ENCODE data around the gene TRABD2B. TPM values are rescaled to one million over a fixed set of nuclear protein-coding genes. Genes with fewer than 3 reads are reported as not detected.

The TRABD2B gene
- total and polyA plus RNA-seq, 8 donors: 1.6 to 3.8 (median 3.0) TPM

DNA sequence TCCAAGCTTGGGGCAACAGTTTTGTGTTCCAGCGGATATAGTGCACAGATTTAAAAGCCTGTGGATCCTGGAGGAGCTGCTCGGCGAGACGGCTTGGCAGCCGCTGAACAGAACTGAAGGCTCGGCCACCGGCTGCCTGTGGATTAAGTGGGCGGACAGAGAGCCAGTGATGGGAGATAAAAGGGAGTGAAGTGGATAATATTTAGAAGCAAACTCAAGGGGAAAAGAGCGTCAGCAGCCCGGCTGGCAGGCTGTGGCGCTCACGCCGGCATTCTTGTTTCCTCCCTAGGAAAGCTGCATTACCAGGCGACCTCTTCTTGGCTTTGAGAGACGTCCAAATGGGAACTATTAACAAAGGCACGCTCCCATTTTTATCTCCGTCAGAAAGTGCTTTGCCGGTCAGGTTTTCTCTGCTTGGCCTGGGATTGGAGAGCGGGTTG lies 10.4 kb downstream of the TRABD2B start:
- TF ChIP-seq, protein P1, sequence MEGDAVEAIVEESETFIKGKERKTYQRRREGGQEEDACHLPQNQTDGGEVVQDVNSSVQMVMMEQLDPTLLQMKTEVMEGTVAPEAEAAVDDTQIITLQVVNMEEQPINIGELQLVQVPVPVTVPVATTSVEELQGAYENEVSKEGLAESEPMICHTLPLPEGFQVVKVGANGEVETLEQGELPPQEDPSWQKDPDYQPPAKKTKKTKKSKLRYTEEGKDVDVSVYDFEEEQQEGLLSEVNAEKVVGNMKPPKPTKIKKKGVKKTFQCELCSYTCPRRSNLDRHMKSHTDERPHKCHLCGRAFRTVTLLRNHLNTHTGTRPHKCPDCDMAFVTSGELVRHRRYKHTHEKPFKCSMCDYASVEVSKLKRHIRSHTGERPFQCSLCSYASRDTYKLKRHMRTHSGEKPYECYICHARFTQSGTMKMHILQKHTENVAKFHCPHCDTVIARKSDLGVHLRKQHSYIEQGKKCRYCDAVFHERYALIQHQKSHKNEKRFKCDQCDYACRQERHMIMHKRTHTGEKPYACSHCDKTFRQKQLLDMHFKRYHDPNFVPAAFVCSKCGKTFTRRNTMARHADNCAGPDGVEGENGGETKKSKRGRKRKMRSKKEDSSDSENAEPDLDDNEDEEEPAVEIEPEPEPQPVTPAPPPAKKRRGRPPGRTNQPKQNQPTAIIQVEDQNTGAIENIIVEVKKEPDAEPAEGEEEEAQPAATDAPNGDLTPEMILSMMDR (IDR thresholded peaks at IDR 0.05): no peak
- Histone ChIP-seq H3K4me3 (no peak overlapping the region), H3K9me3 (no peaks in the 10 kb centered on the region), H3K27me3 (no peaks in the 10 kb centered on the region), H3K36me3 (no peaks in the 10 kb centered on the region), H3K4me1 (peaks cover 0 to 3% (median 0%) of the 10 kb centered on the region in 3 donors), H3K27ac (no peak overlapping the region)
- intact Hi-C loops (cut with DNase I): no loop called here
- ATAC-seq (peak in 1 of 4 donors; percentile 59), FAIRE-seq (no peak), DNase-seq (peak in 1 of 6 donors; percentile 21)
- 66 to 68% methylated on average over 19 of the region's 19 CpGs for WGBS, 2 donors

GRCh38 chr1:47985018-47985417 lies 12.2 kb downstream of the TRABD2B start:
- H3K4me3 ChIP-seq: no peak overlapping the region
- WGBS, 2 donors: 37 to 53% methylated on average over 4 of the region's 4 CpGs
- intact Hi-C loops (cut with DNase I): no loop called here

DNA sequence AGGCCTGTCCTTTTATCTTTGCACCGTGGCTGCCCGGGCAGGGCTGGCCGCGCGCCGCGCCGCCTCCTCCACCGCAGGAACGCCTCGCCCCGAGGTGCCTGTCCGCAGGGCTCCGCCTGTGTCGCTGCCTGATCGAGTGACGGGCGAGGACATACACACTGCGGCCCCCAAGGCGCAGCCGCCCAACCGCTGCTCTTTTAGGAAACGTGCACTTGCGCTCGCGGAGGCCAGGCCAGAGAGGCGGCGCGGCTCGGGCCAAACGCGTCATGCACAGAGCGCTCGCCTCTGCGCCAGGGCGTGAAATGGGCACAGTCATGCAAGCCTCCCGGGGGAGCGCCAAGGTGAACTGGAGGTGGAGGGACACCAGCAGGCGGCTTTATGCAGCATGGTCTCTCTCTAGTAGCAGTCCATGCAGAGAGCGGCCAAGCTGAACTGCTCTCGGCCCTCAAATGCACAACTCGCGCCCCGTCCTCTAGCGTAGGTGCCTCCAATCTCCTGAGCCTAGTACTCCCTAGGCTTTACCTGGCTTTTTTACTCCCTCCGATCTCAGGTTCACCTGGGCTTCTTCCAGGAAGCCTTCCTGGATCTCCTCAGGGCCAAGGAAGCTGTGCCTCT lies 12.9 kb downstream of the TRABD2B start:
- H3K9me3 ChIP-seq: no peaks in the 10 kb centered on the region
- ATAC-seq (peak in 1 of 4 donors; percentile 25), DNase-seq (peak in 3 of 6 donors; percentile 26 to 63 (median 54)), FAIRE-seq (no peak)
- WGBS, 2 donors: 48% methylated on average over 46 of the region's 46 CpGs
- no peaks in the 10 kb centered on the region for H3K36me3 ChIP-seq
- TF ChIP-seq, protein P1 (IDR thresholded peaks at IDR 0.05): no peak
- no peak overlapping the region for H3K4me3 ChIP-seq
- H3K27me3 ChIP-seq: no peaks in the 10 kb centered on the region
- no peak overlapping the region for H3K27ac ChIP-seq
- H3K4me1 ChIP-seq: peaks cover 0 to 3% (median 0%) of the 10 kb centered on the region in 3 donors
- intact Hi-C loops (cut with DNase I): no loop called here

More at GRCh38 chr1:47985018-47985417, 12.2 kb downstream of the TRABD2B start:
- H3K27ac ChIP-seq: no peak overlapping the region
- no peaks in the 10 kb centered on the region for H3K27me3 ChIP-seq
- no peak for DNase-seq
- no peaks in the 10 kb centered on the region for H3K36me3 ChIP-seq
- no peak for FAIRE-seq
- H3K4me1 ChIP-seq: peaks cover 0 to 3% (median 0%) of the 10 kb centered on the region in 3 donors
- no peaks in the 10 kb centered on the region for H3K9me3 ChIP-seq
- TF ChIP-seq, protein P1 (IDR thresholded peaks at IDR 0.05): no peak
- peak in 2 of 4 donors; percentile 31 to 42 for ATAC-seq

- H3K9me3 ChIP-seq: no peaks in the 10 kb centered on the region
- H3K27me3 ChIP-seq: no peaks in the 10 kb centered on the region
- ATAC-seq (no peak), FAIRE-seq (no peak), DNase-seq (no peak)
- H3K27ac ChIP-seq: no peak overlapping the region
- 64 to 68% methylated on average over 12 of the region's 12 CpGs for WGBS, 2 donors
- H3K4me3 ChIP-seq: no peak overlapping the region
- H3K36me3 ChIP-seq: no peaks in the 10 kb centered on the region
- peaks cover 0 to 3% (median 0%) of the 10 kb centered on the region in 3 donors for H3K4me1 ChIP-seq
- intact Hi-C loops (cut with DNase I): no loop called here
- TF ChIP-seq, protein P1 (IDR thresholded peaks at IDR 0.05): no peak
Measured at GRCh38 chr1:47983691-47984090, 13.5 kb downstream of the TRABD2B start.

DNA sequence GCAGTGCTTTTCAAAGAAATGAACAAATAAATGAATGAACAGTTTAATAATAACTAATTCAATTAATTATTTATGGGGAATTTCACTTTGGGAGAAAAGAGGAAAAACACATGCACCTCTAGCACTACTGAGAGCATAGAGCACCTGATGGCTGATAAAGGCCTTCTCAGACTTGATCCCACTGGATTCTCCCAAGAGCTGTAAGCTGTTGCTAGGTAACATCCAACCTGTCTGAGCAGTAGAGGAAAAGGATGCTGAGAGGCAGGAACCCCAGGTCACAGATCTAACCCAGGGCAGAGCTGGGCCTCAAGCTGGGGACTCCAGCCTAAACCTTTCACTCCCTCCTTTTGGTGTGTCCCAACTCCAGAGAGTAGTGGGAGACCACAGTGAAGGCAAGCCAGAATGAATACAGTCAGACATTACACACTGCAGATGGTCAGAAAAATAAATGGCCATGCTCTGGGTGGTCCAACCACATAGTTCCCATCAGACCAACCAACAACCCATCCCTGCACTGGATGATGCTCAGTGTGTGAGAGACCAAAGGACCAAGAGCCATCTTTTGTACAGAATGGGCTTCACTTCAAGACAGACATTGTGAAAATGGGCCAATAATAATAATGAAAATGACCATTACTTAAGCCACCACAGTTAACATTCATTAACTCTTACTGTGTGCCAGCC lies 15.4 kb downstream of the TRABD2B start:
- intact Hi-C loops (cut with DNase I): no loop called here
- Histone ChIP-seq H3K4me3 (no peak overlapping the region), H3K27ac (no peak overlapping the region), H3K27me3 (no peaks in the 10 kb centered on the region), H3K36me3 (no peaks in the 10 kb centered on the region), H3K9me3 (no peaks in the 10 kb centered on the region), H3K4me1 (peaks cover 0 to 3% (median 0%) of the 10 kb centered on the region in 3 donors)
- TF ChIP-seq, protein P1 (IDR thresholded peaks at IDR 0.05): no peak
- ATAC-seq: no peak
- no peak for FAIRE-seq
- DNase-seq: no peak
